ENCODE data around the gene CBX2. TPM values are rescaled to one million over a fixed set of nuclear protein-coding genes. Genes with fewer than 3 reads are reported as not detected.

The CBX2 gene
- total RNA-seq, 1 experiment from 2014 or later = 28.3 TPM

GRCh38 chr17:79794659-79795511 lies 16.9 kb downstream of the CBX2 start:
- no TSS peak for BruUV-seq (replicated peaks)
- no peak overlapping the region for H3K9ac ChIP-seq (ENCODE audit: low read length)
- TF ChIP-seq EZH2phosphoT487 (IDR thresholded peaks at IDR 0.05; ENCODE audit: borderline replicate concordance) (no peak), MAX (IDR thresholded peaks at IDR 0.05) (no peak), EZH2 (IDR thresholded peaks at IDR 0.05) (no peak), JUND (IDR thresholded peaks at IDR 0.05) (no peak), SIN3A (IDR thresholded peaks at IDR 0.05; ENCODE audit: low read depth) (no peak), SRF (IDR thresholded peaks at IDR 0.05; ENCODE audit: low read depth) (no peak), SP1 (IDR thresholded peaks at IDR 0.05; ENCODE audit: low read depth) (no peak), YY1 (IDR thresholded peaks at IDR 0.05; ENCODE audit: extremely low read depth, insufficient replicate concordance, low read depth, low read length) (no peak)
- no peak overlapping the region for H3K4me3 ChIP-seq (replicated peaks in 1 of 2; ENCODE audit: low read depth in 1 of 2, low read length in 2 of 2)
- H3K9me3 ChIP-seq (ENCODE audit: control insufficient read depth in 1 of 2, insufficient read depth in 1 of 2, low read depth in 1 of 2, low read length in 2 of 2) = no peaks in the 10 kb centered on the region
- ChIA-PET POLR2A (interaction anchor here (0.8 kb wide), 1 partner anchor 45 kb away, joined by 4 read pairs; the partner anchor contains the start of gene CBX4), CTCF (interaction anchor here (1.0 to 1.3 kb wide), 2 partner anchors 16 to 176 kb away, joined by 3 to 4 read pairs; no protein-coding TSS in a partner anchor), RAD21 (ENCODE audit: low non-redundant PET in 1 of 2, low total read pairs in 2 of 2, uncharacterized antibody in 2 of 2, unreplicated experiment in 2 of 2) (no interaction called here)
- ATAC-seq = no peak
- H3K27ac ChIP-seq (ENCODE audit: low read depth, low read length) = peak overlapping the region; percentile 4; the same call in 1 of the 2 replicates
- H3K4me2 ChIP-seq (ENCODE audit: low read length) = no peak overlapping the region
- H3K27me3 ChIP-seq (ENCODE audit: insufficient read depth, low read length) = no peaks in the 10 kb centered on the region
- H3K9me2 ChIP-seq (ENCODE audit: insufficient read depth) = no peaks in the 10 kb centered on the region
- DNase-seq (ENCODE audit: low read depth, low spot score) = no peak
- peaks cover 10 to 18% of the 10 kb centered on the region in 2 experiments; a peak in 2 of 4 replicates for H3K36me3 ChIP-seq (ENCODE audit: control insufficient read depth in 1 of 2, insufficient read depth in 2 of 2, low read length in 2 of 2)
- peaks cover 34 to 46% of the 10 kb centered on the region in 2 experiments for H3K4me1 ChIP-seq (ENCODE audit: control insufficient read depth in 1 of 2, insufficient read depth in 2 of 2, low read length in 2 of 2)
- intact Hi-C loops (cut with micrococcal nuclease) = no loop called here
- H2AFZ ChIP-seq (ENCODE audit: low read depth, low read length, poor library complexity, severe bottlenecking) = no peak overlapping the region
- peaks cover 18% of the 10 kb centered on the region; the same call in 1 of the 2 replicates for H3K79me2 ChIP-seq (ENCODE audit: insufficient read depth, low read length)
- no peaks in the 10 kb centered on the region for H4K20me1 ChIP-seq (ENCODE audit: insufficient read depth)
